HG02884 (cell line): ENCODE measurements around the gene VEGFB.

ENCODE experiments used
- ATAC-seq: cut with Tn5 transposase; IDR thresholded peaks from one replicate; pipeline ENCODE4 v1.9.1; 2021; ENCODE audit warnings: mild to moderate bottlenecking, moderate library complexity; ENCODE audit not compliant: unreplicated experiment

Gene VEGFB

DNA sequence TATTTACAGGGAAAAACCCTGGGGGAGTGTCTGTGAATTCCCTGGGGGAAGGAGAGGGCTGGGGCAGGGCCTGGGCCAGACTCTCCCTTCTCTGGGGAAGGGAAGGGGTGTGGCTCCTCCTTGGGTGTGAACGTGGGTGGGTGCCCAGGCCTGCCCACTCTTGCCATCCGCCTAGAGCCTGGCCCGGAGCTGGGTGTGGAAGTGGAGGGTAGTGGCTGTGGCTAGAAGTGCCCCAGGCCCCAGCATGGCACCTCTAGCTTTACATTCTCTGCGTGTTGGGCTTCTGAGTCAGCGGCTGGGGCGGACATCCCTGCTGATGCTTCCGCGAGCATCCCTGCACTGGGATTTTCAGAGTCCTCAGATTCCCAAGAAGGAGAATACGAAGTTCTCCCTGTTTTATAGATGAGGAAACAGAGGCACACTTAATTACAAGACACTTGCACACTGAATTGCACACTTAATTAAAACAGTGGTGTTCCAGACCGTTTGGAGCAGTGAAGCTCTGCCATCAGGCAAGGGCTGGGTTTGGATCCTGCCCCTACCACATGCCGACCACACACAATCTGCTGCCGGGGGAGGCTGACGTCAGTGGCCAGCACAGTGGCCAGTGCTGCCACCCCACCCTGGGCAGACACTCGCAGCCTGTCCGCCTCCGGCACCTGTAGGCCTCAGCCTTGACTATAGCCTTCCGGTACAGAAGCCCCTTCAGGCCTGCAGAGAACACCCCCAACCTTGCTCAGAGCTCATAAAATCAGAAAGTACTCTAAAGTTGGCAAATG lies 42.5 kb downstream of the VEGFB start:
- no peak for ATAC-seq

- ATAC-seq: no peak
Observed at GRCh38 chr11:64278576-64279190, 44.3 kb downstream of the VEGFB start.

- ATAC-seq: no peak
Observed at GRCh38 chr11:64281957-64282770, 47.8 kb downstream of the VEGFB start.

- ATAC-seq: no peak
Observed at GRCh38 chr11:64283092-64283491, 48.7 kb downstream of the VEGFB start.

DNA sequence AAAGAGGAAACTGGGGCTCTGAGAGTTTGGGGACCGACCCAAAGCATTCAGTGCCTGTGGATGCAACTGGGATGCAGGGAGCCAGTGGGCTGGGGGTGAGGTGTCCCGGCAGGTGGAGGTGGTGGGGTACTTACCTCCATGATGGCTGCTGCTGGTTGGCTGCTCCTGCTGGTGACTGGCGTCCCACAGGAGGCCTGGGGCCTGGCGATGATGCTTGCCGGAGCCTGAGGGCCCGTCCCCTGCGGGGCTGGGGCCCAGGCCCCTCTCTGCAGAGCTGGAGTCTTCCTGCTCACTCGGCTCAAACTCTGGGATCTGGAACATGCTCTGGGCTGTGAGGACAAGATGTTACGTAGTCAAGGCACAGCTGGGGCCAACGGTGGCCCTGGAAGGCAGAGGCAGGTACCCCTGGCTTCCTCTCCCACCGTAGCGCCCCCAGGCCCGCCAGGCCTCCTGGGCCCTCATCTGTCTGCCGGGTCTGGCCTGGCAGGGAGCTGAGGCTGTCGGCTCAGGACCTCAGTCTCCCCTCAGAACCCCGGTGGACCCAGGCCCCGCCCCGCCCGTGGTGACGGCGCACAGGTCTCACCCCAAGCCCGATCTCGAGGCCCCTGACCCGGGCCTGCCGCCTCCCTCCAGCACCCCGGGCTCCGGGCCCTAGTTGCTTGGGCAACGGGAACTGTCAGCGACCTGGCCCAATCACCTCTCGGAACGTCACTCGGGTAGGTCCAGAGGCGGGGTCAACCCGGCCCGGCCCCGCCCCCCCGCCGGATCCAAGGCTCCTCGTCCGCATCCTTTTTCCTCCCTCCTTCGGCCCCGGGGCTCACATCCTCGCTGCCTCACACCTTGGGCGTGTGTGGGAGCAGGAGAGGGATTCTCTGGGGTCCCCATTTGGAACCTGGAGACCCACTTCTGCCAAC lies 49.9 kb downstream of the VEGFB start, which contains the start of gene BAD:
Gene BAD (minus strand): TSS at position 618 of the 914 bp plus-strand sequence. CDS start 297 bp downstream, at position 321.
- peak; percentile 72 for ATAC-seq

DNA sequence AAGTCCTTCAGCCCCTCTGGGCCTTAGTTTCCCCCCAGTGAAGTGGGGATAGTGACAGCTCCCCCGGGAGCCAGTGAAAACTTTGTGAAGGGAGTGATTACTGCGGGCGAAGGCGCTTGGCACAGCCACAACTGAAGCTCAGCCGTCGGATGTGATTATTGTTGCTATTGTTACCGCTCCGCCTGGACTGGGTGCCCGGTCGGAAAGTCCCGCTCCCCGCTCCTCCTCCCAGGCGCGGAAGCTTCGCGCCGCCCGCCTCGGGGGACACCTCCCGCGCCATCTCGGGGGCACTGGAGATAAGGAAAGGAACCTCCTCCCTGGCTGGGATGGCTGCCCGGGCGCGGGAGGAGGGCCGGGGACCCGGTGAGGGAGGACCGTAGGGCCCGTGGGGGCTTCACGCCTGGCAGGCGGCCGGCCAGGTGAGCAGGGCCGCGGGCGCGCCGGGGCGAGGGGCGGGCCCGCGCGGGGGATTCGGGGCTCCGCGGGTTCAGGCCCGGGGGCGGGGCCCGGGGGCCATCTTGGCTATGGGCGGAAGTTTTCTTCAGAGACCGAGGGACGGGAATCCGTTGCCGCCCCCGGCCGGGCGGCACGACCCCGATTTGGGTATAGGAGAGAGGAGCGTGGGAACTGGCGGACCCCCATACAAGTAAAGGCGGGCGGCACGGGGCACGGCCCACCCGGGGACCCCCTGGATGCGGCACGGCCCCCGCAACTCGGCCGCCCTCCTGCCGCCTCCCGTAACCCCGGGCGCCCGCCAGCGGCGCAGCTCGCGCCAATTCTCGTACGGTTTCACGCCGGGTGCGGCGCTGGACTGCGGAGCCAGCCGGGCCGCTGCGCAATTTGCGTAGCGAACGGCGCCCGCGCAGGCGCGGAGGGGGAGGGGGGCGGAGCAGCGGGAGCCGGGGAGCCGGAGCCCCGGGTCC lies 50.8 kb downstream of the VEGFB start, which contains the start of gene GPR137:
Gene GPR137 (plus strand): TSS at position 887 of the 923 bp plus-strand sequence. CDS start 677 bp downstream, outside the sequence.
- ATAC-seq: peak; percentile 49

DNA sequence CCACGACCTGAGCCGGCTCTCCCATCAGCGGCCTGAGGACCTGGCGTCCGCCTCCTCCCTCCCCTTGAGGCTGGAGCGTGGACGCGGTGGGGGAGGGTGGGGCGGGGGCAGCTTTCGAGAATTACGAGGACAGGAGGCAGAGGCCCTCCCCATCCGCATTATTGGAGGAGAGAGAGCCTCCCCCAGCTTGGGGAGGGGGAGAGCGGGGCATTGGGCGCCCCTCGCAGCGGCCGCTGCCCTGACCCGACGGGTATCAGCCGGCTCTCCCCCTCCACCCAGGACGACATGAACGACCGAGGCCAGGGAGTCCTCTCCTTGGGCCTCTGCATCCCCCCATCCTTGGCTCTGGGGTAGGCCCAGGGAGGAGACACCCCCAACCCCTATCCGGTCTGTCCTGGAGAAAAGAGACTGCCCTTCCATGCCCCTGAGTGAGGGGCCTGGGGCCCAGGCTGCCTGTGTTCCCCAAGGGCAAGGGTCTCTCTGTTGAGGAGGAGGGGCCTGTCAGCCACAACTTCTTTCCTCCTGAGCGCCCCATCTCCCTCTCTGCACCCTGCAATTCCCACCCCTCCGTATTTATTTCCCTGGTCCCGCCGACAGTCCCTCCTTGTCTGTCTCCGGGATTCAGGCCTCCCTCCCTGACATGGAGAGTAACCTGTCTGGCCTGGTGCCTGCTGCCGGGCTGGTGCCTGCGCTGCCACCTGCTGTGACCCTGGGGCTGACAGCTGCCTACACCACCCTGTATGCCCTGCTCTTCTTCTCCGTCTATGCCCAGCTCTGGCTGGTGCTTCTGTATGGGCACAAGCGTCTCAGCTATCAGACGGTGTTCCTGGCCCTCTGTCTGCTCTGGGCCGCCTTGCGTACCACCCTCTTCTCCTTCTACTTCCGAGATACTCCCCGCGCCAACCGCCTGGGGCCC lies 51.8 kb downstream of the VEGFB start:
- ATAC-seq: no peak

DNA sequence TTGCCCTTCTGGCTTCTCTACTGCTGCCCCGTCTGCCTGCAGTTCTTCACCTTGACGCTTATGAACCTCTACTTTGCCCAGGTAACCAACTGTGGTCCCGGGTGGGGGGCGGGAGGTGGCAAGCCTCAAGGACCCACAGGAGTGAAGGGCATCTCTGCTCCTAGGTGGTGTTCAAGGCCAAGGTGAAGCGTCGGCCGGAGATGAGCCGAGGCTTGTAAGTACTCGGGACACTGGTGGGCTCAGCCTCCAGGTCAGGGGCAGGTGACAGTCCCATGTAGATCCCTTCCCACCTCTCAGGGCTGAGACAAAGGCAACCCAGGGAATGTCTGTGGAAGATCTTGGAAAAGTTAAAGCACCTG lies 52.4 kb downstream of the VEGFB start:
- no peak for ATAC-seq

DNA sequence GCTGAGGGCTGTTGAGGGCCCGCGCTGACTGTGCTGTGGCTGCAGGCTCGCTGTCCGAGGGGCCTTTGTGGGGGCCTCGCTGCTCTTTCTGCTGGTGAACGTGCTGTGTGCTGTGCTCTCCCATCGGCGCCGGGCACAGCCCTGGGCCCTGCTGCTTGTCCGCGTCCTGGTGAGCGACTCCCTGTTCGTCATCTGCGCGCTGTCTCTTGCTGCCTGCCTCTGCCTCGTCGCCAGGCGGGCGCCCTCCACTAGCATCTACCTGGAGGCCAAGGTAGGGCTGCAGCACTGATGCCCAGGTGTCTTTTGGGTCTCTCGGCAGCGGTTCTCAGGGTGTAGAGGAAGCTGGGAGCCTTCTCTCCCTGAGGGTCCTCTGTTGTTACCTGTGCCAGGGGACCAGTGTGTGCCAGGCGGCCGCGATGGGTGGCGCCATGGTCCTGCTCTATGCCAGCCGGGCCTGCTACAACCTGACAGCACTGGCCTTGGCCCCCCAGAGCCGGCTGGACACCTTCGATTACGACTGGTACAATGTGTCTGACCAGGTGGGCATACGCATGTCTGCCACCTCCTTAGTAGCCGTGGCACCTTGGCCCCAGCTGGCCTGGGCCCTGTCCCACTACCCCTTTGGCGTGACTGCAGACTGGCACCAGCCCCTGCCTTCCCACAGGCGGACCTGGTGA lies 53.4 kb downstream of the VEGFB start:
- no peak for ATAC-seq

GRCh38 chr11:64288353-64288750 lies 54.0 kb downstream of the VEGFB start:
- no peak for ATAC-seq
